Fibroblast of lung (primary cell): ENCODE results near the gene INPP5A.

Source experiments
- CTCF ChIP-seq, 2 donors: IDR thresholded peaks in 1 of 2; conservative IDR thresholded peaks in 1 of 2; 1 replicate in 1 of 2; 2 replicates in 1 of 2; pipeline ENCODE4 v1.5.1; 2011 to 2012; ENCODE audit warnings: low read length in 2 of 2, control low read depth in 1 of 2, inconsistent platforms in 1 of 2, low read depth in 1 of 2, mild to moderate bottlenecking in 1 of 2
- EZH2 ChIP-seq: IDR thresholded peaks from 2 replicates; pipeline ENCODE4 v1.5.1; 2012; ENCODE audit warnings: low read length, control low read depth, mild to moderate bottlenecking; ENCODE audit errors: missing control alignments

GRCh38 chr10:132792796-132793195, 255.2 kb downstream of the INPP5A start:
- no peak for TF ChIP-seq CTCF (conservative IDR thresholded peaks at IDR 0.05 in 1 of 2, IDR thresholded peaks at IDR 0.05 in 1 of 2; ENCODE audit: low read depth in 1 of 2, low read length in 2 of 2)
- TF ChIP-seq EZH2: no peak
